Measurements from ENCODE around the gene ANKHD1. TPM values are rescaled to one million over a fixed set of nuclear protein-coding genes. Genes with fewer than 3 reads are reported as not detected.

Gene ANKHD1
- total RNA-seq, 1 experiment from 2014 or later: 130 TPM

DNA sequence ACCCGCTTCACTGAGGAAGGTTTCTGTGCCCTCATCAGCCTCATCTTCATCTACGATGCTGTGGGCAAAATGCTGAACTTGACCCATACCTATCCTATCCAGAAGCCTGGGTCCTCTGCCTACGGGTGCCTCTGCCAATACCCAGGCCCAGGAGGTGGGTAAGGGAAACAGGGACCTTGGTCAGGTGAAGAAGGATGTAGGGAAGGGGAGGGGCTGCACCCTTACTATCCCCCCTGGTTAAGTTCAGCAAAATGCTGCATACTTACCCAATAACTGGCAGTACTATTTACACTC, 37.2 kb upstream of the ANKHD1 start:
- no peaks in the 10 kb centered on the region for H3K9me3 Mint-ChIP-seq (ENCODE audit: unreplicated experiment)
- H3K27ac Mint-ChIP-seq (ENCODE audit: unreplicated experiment): no peak overlapping the region
- no peaks in the 10 kb centered on the region for H3K27me3 Mint-ChIP-seq (ENCODE audit: insufficient read depth, unreplicated experiment)
- Histone ChIP-seq H3K9me3 (no peaks in the 10 kb centered on the region), H3K27me3 (replicated peaks; ENCODE audit: control insufficient read depth, insufficient read depth, low read length) (no peaks in the 10 kb centered on the region), H3K4me3 (ENCODE audit: low read depth, low read length) (no peak overlapping the region), H3K36me3 (ENCODE audit: control insufficient read depth, insufficient read depth, low read length) (no peaks in the 10 kb centered on the region), H3K4me1 (no peaks in the 10 kb centered on the region)
- TF ChIP-seq, protein P1, sequence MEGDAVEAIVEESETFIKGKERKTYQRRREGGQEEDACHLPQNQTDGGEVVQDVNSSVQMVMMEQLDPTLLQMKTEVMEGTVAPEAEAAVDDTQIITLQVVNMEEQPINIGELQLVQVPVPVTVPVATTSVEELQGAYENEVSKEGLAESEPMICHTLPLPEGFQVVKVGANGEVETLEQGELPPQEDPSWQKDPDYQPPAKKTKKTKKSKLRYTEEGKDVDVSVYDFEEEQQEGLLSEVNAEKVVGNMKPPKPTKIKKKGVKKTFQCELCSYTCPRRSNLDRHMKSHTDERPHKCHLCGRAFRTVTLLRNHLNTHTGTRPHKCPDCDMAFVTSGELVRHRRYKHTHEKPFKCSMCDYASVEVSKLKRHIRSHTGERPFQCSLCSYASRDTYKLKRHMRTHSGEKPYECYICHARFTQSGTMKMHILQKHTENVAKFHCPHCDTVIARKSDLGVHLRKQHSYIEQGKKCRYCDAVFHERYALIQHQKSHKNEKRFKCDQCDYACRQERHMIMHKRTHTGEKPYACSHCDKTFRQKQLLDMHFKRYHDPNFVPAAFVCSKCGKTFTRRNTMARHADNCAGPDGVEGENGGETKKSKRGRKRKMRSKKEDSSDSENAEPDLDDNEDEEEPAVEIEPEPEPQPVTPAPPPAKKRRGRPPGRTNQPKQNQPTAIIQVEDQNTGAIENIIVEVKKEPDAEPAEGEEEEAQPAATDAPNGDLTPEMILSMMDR (IDR thresholded peaks at IDR 0.05; ENCODE audit: insufficient read depth in 1 of 2, low read depth in 1 of 2, low read length in 1 of 2, severe bottlenecking in 1 of 2, unreplicated experiment in 1 of 2): no peak
- H3K4me1 Mint-ChIP-seq (ENCODE audit: low read depth, unreplicated experiment): peaks cover 4% of the 10 kb centered on the region
- no TSS peak for BruUV-seq (replicated peaks)
- no peaks in the 10 kb centered on the region for H3K36me3 Mint-ChIP-seq (ENCODE audit: insufficient read depth, unreplicated experiment)
- intact Hi-C loops (cut with micrococcal nuclease; ENCODE audit: unreplicated experiment): no loop called here
- no peak overlapping the region for H3K4me3 Mint-ChIP-seq (ENCODE audit: unreplicated experiment)
- POLR2A ChIA-PET: interaction anchor here (0.5 kb wide), 1 partner anchor 206 kb away, joined by 3 read pairs; no protein-coding TSS in a partner anchor
- DNase-seq: no peak
- CTCF ChIA-PET: interaction anchor here (1.6 kb wide), 1 partner anchor 18 kb away, joined by 9 read pairs; the partner anchor contains the start of gene HBEGF

DNA sequence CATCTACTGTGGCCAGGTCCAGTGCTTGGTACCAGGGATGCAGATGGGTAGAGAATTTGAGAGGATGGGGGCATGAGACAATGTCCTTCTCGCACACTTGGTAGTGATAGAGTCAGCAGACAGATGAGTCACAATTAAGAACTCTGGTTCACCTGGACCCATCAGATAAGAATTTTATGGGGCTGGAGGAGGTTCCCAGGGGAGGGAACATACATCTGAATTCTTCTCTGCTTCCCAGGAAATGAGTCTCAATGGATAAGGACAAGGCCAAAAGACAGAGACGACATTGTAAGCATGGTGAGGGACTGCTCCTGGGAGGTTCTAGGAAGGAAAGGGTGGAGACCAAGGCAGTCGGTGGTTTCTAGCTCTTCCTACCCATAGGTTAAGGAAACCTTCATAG, 36.4 kb upstream of the ANKHD1 start:
- Mint-ChIP-seq H3K9me3 (ENCODE audit: unreplicated experiment) (no peaks in the 10 kb centered on the region), H3K27ac (ENCODE audit: unreplicated experiment) (no peak overlapping the region), H3K27me3 (ENCODE audit: insufficient read depth, unreplicated experiment) (no peaks in the 10 kb centered on the region), H3K4me1 (ENCODE audit: low read depth, unreplicated experiment) (peaks cover 6% of the 10 kb centered on the region), H3K4me3 (ENCODE audit: unreplicated experiment) (no peak overlapping the region), H3K36me3 (ENCODE audit: insufficient read depth, unreplicated experiment) (no peaks in the 10 kb centered on the region)
- BruUV-seq (replicated peaks): no TSS peak
- intact Hi-C loops (cut with micrococcal nuclease; ENCODE audit: unreplicated experiment): no loop called here
- no peak overlapping the region for H3K4me3 ChIP-seq (ENCODE audit: low read depth, low read length)
- ChIA-PET POLR2A (no interaction called here), CTCF (no interaction called here)
- DNase-seq: no peak
- no peaks in the 10 kb centered on the region for H3K36me3 ChIP-seq (ENCODE audit: control insufficient read depth, insufficient read depth, low read length)
- no peaks in the 10 kb centered on the region for H3K27me3 ChIP-seq (replicated peaks; ENCODE audit: control insufficient read depth, insufficient read depth, low read length)
- H3K9me3 ChIP-seq: no peaks in the 10 kb centered on the region
- H3K4me1 ChIP-seq: no peaks in the 10 kb centered on the region
- TF ChIP-seq, protein P1 (IDR thresholded peaks at IDR 0.05; ENCODE audit: insufficient read depth in 1 of 2, low read depth in 1 of 2, low read length in 1 of 2, severe bottlenecking in 1 of 2, unreplicated experiment in 1 of 2): no peak

DNA sequence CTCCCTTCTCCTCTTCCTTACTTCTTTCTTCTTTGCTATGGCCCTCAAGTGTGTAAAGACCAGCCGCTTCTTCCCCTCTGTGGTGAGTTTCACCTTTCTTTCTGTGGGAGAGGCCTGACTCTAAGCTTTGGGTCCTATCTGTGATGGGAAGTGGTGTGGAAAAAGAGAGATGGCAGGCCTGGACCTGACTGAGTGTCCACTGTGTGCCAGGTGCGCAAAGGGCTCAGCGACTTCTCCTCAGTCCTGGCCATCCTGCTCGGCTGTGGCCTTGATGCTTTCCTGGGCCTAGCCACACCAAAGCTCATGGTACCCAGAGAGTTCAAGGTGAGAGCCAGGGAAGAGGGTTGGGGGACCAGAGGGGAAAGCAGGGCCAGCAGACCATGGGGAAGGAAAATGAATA, 35.7 kb upstream of the ANKHD1 start:
- no peaks in the 10 kb centered on the region for H3K4me1 ChIP-seq
- no peaks in the 10 kb centered on the region for H3K36me3 Mint-ChIP-seq (ENCODE audit: insufficient read depth, unreplicated experiment)
- no peaks in the 10 kb centered on the region for H3K27me3 Mint-ChIP-seq (ENCODE audit: insufficient read depth, unreplicated experiment)
- intact Hi-C loops (cut with micrococcal nuclease; ENCODE audit: unreplicated experiment): no loop called here
- TF ChIP-seq, protein P1 (IDR thresholded peaks at IDR 0.05; ENCODE audit: insufficient read depth in 1 of 2, low read depth in 1 of 2, low read length in 1 of 2, severe bottlenecking in 1 of 2, unreplicated experiment in 1 of 2): no peak
- no peaks in the 10 kb centered on the region for H3K9me3 ChIP-seq
- POLR2A ChIA-PET: no interaction called here
- no peak overlapping the region for H3K27ac Mint-ChIP-seq (ENCODE audit: unreplicated experiment)
- CTCF ChIA-PET: no interaction called here
- no peak overlapping the region for H3K4me3 Mint-ChIP-seq (ENCODE audit: unreplicated experiment)
- peaks cover 6% of the 10 kb centered on the region for H3K4me1 Mint-ChIP-seq (ENCODE audit: low read depth, unreplicated experiment)
- no peak for DNase-seq
- no peak overlapping the region for H3K4me3 ChIP-seq (ENCODE audit: low read depth, low read length)
- H3K27me3 ChIP-seq (replicated peaks; ENCODE audit: control insufficient read depth, insufficient read depth, low read length): no peaks in the 10 kb centered on the region
- no peaks in the 10 kb centered on the region for H3K9me3 Mint-ChIP-seq (ENCODE audit: unreplicated experiment)
- BruUV-seq (replicated peaks): no TSS peak
- H3K36me3 ChIP-seq (ENCODE audit: control insufficient read depth, insufficient read depth, low read length): no peaks in the 10 kb centered on the region
